Epidermal melanocyte (primary cell): Measurements from ENCODE around the gene PROB1.
"Not testable (repeated sequence)": the region's sequence is repeated elsewhere in the genome, so short reads cannot be mapped to it uniquely, and the experiment has no call there.

Source experiments
- DNase-seq: peaks from one replicate; pipeline ENCODE4 v3.0.0; 2011; ENCODE audit warnings: low spot score; ENCODE audit not compliant: insufficient read length

The PROB1 gene

DNA sequence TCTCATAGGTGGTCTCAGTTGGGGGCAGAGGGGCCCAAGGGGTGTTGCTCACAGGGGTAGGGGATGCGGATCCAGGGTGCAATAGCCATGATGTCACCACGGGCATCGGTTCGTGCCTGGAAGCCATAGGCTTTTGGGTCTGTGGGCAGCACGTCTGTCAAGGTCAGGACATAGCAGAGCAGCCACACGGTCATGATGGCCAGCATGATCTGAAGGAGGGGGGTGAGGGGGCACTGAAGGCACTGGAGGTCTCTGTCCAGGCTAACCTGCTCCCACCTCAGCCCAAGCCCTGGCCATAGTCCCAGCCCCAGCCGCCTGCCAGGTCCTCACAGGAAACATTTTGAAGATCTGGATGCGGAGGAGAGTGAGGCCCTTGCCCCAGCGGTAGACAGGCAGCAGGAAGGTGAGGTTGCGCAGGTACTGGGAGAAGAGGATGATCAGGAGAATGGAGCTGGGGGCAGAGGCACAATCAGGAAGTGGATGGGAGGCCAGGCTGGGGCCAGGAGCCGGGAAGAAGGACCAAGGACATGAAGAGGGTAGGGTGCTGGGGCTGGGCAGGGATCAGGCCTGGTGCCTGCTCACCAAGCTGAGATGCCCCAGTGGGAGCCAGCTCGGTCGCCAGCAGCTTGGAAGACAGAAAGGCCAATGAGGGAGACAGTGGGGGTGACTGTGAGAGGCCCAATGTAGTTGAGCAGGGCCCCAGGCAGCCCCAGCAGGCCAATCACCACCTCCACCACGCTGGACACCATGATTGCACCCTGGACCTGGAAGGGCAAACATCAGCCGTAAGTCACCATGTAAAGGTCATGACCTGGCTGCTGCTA is 15.1 kb downstream of the PROB1 start:
- DNase-seq = no peak

GRCh38 chr5:139378941-139379361 is 16.0 kb downstream of the PROB1 start:
- peak; percentile 9 for DNase-seq

- no peak for DNase-seq
These were observed 16.6 kb downstream of the PROB1 start for GRCh38 chr5:139378101-139378825.

GRCh38 chr5:139377226-139377625 is 17.7 kb downstream of the PROB1 start:
- DNase-seq = no peak

- DNase-seq = no peak
These were observed 18.5 kb downstream of the PROB1 start for GRCh38 chr5:139376364-139376763.

GRCh38 chr5:139374909-139375308 is 20.0 kb downstream of the PROB1 start:
- DNase-seq = no peak

GRCh38 chr5:139371482-139372435 is 23.1 kb downstream of the PROB1 start:
- DNase-seq = no peak

- no peak for DNase-seq
These were observed 25.7 kb downstream of the PROB1 start for GRCh38 chr5:139369181-139369580.

- DNase-seq = no peak
These were observed 26.3 kb downstream of the PROB1 start for GRCh38 chr5:139368613-139369012.

DNA sequence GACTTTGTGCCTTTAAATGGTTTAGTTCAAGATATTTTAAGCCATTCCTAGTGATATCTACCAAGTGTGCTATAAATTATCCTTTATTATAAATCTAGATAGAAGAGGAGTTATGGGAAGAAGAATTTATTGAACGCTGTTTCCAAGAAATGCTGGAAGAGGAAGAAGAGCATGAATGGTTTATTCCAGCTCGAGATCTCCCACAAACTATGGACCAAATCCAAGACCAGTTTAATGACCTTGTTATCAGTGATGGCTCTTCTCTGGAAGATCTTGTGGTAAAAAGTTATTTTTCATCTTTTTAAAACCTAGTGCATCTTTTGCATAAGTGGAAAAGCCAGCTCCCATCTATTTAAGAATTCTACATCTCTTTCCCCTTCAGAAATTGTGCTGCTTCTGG is 30.4 kb downstream of the PROB1 start:
- DNase-seq = no peak

DNA sequence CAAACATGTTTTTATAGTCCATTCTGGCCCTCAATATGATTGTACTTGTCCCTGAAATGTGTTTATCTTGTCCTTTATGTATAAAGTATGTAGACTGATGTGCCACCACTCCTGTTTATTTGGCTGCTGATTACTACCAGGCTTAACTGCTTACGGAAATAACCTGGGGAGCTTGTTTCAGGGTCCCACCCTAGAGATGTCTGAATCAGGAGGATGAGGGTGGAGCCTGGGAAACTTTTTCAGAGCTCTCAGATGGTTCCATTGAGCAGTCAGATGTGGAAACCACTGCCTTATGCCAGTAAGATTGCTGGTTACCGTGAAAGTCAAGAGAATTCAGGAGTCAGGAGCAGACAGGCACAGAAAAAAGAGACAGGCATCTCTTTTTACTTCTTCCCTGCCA is 31.0 kb downstream of the PROB1 start:
- DNase-seq = no peak

GRCh38 chr5:139361835-139362429 is 33.0 kb downstream of the PROB1 start:
- DNase-seq = no peak

DNA sequence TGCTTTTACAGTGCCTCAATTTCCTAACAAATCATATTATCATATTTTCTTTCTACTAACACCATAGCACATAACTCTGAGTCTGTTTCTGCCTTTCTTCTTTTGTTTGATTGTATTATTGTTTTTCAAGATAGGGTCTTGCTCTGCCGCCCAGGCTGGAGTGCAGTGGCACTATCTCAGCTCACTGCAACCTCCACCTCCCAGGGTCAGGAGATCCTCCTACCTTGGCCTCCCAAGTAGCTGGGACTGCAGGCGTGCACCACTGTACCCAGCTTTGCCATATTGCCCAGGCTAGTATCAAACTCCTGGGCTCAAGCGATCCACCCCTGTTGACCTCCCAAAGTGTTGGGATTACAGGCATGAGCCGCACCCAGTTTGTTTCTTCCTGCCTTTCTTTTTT is 34.5 kb downstream of the PROB1 start:
- no peak for DNase-seq

GRCh38 chr5:139358064-139358463 is 36.8 kb downstream of the PROB1 start:
- DNase-seq = no peak

- DNase-seq = not testable (repeated sequence)
These were observed 39.0 kb downstream of the PROB1 start for GRCh38 chr5:139355900-139356299.

GRCh38 chr5:139354186-139354585 is 40.7 kb downstream of the PROB1 start:
- DNase-seq = no peak

DNA sequence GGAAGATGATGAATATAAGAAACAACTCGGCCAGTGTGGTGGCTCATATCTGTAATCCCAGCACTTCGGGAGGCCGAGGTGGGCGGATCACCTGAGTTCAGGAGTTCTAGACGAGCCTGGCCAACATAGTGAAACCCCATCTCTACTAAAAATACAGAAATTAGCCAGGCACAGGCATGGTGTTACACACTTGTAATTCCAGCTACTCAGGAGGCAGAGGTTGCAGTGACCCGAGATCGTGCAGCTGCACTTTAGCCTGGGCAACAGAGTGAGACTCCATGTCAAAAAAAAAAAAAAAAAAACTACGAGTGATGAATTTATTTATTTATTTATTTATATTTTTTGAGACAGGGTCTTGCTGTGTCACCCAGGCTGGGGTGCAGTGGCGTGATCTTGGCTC is 47.0 kb downstream of the PROB1 start:
- DNase-seq = not testable (repeated sequence)

DNA sequence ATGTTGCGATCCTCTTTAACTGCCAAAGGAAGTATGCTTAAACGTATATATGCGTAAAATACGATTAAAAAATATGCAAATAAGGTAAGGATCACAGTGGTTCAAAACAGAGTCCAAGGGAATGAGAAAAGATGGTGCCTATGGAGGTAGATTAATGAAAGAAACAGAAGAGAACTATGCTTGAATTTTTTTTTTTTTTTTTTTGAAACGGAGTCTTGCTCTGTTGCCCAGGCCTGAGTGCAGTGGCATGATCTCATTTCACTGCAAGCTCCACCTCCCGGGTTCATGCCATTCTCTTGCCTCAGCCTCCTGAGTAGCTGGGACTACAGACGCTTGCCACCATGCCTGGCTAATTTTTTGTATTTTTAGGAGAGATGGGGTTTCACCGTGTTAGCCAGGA is 49.5 kb downstream of the PROB1 start:
- not testable (repeated sequence) for DNase-seq

GRCh38 chr5:139344177-139344576 is 50.7 kb downstream of the PROB1 start:
- DNase-seq = no peak

- DNase-seq = no peak
These were observed 51.4 kb downstream of the PROB1 start for GRCh38 chr5:139343476-139343875.

GRCh38 chr5:139342423-139342723 is 52.5 kb downstream of the PROB1 start:
- DNase-seq = no peak
